Gastroesophageal sphincter (tissue), 3 donors: Measurements from ENCODE around the gene ALG1.

Experiments used
- POLR2AphosphoS5 ChIP-seq: sonication (generic); formaldehyde crosslinking; IDR thresholded peaks from one replicate; pipeline ENCODE4 v1.6.1; 2017; ENCODE audit warnings: antibody characterized with exemption
- TF ChIP-seq, protein P1 (sequence below), 4 experiments: fragments of 200-600 bp in 2 of 4; fragments of 450-650 bp in 2 of 4; sonication (generic) in 1 of 4; IDR thresholded peaks; one replicate each; pipeline ENCODE4 v1.5.1; 2017 to 2019; ENCODE audit warnings: antibody characterized with exemption in 4 of 4, mild to moderate bottlenecking in 2 of 4, moderate library complexity in 2 of 4

DNA sequence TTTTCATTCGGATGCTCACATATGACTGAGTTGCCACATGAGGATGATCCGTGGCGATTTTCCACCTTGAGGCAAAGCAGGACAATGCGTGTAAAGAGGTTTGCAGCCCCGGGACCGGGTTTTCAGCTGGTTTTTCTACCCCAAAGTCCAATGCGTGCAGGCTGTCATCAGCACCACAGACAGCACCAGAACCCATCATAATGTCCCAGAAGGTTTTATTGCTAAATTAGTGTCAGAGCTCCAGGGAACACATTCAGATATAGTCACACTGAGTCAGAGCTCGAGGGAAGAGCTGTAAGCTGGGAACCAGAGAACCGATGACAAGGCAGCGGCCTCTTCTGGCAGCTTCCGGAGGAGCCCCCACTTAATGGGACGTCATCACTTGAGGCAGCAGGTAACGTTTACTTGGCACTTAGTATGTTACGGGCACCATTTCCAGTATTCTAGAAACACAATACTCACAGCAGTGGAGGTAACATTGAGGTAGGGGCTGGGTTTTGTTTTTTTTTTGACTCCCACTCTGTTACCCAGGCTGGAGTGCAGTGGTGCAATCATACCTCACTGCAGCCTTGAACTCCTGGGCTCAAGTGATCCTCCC, 29.0 kb upstream of the ALG1 start:
- no peak for TF ChIP-seq POLR2AphosphoS5
- TF ChIP-seq, protein P1, sequence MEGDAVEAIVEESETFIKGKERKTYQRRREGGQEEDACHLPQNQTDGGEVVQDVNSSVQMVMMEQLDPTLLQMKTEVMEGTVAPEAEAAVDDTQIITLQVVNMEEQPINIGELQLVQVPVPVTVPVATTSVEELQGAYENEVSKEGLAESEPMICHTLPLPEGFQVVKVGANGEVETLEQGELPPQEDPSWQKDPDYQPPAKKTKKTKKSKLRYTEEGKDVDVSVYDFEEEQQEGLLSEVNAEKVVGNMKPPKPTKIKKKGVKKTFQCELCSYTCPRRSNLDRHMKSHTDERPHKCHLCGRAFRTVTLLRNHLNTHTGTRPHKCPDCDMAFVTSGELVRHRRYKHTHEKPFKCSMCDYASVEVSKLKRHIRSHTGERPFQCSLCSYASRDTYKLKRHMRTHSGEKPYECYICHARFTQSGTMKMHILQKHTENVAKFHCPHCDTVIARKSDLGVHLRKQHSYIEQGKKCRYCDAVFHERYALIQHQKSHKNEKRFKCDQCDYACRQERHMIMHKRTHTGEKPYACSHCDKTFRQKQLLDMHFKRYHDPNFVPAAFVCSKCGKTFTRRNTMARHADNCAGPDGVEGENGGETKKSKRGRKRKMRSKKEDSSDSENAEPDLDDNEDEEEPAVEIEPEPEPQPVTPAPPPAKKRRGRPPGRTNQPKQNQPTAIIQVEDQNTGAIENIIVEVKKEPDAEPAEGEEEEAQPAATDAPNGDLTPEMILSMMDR (IDR thresholded peaks at IDR 0.05) = no peak
